HG03280 (cell line): ENCODE data around the gene NPDC1.

ENCODE experiments used
- ATAC-seq: cut with Tn5 transposase; IDR thresholded peaks from one replicate; pipeline ENCODE4 v1.9.1; 2021; ENCODE audit warnings: mild to moderate bottlenecking, moderate library complexity; ENCODE audit not compliant: unreplicated experiment

NPDC1 gene

GRCh38 chr9:137046088-137046787 lies at the start of gene NPDC1:
NPDC1 (minus strand) TSS chr9:137046177; CDS start chr9:137045989, 188 bp downstream.
- ATAC-seq = no peak

- ATAC-seq = no peak
These were observed 43.4 kb upstream of the NPDC1 start for GRCh38 chr9:137089232-137089947.

- no peak for ATAC-seq
These were observed 42.1 kb upstream of the NPDC1 start for GRCh38 chr9:137088121-137088520.

- ATAC-seq = no peak
These were observed 41.5 kb upstream of the NPDC1 start for GRCh38 chr9:137087409-137087925.

- ATAC-seq = peak; percentile 75
These were observed 40.8 kb upstream of the NPDC1 start, which contains the start of gene MAN1B1 for GRCh38 chr9:137086531-137087408. MAN1B1 (plus strand) TSS chr9:137086985; CDS start chr9:137087000, 15 bp downstream.

- peak; percentile 9 for ATAC-seq
These were observed 40.0 kb upstream of the NPDC1 start for GRCh38 chr9:137085920-137086530.

- no peak for ATAC-seq
These were observed 38.5 kb upstream of the NPDC1 start for GRCh38 chr9:137084526-137084925.

- ATAC-seq = no peak
These were observed 37.5 kb upstream of the NPDC1 start for GRCh38 chr9:137083394-137084004.

- no peak for ATAC-seq
These were observed 36.9 kb upstream of the NPDC1 start for GRCh38 chr9:137082925-137083290.

- ATAC-seq = no peak
These were observed 36.4 kb upstream of the NPDC1 start for GRCh38 chr9:137082222-137082924.

GRCh38 chr9:137080260-137081122 lies 34.5 kb upstream of the NPDC1 start:
- ATAC-seq = no peak

- no peak for ATAC-seq
These were observed 33.4 kb upstream of the NPDC1 start for GRCh38 chr9:137079401-137079787.

GRCh38 chr9:137078701-137079400 lies 32.9 kb upstream of the NPDC1 start:
- ATAC-seq = no peak

GRCh38 chr9:137077758-137078693 lies 32.0 kb upstream of the NPDC1 start:
- peak; percentile 21 for ATAC-seq

- peak; percentile 47 for ATAC-seq
These were observed 31.2 kb upstream of the NPDC1 start, which contains the start of gene UAP1L1 for GRCh38 chr9:137077010-137077747. UAP1L1 (plus strand) TSS chr9:137077517; CDS start chr9:137077533, 16 bp downstream.

GRCh38 chr9:137076636-137077009 lies 30.6 kb upstream of the NPDC1 start:
- ATAC-seq = no peak
